ENCODE results near the gene NUDT8.
"Not testable (repeated sequence)": the region's sequence is repeated elsewhere in the genome, so short reads cannot be mapped to it uniquely, and the experiment has no call there.

The NUDT8 gene

GRCh38 chr11:67641338-67642172 lies 11.8 kb upstream of the NUDT8 start:
- DNase-seq = no peak

- DNase-seq = no peak
Observed at GRCh38 chr11:67640758-67641337, 11.1 kb upstream of the NUDT8 start.

GRCh38 chr11:67640021-67640757 lies 10.5 kb upstream of the NUDT8 start:
- peak; percentile 66 to 68 for DNase-seq

DNA sequence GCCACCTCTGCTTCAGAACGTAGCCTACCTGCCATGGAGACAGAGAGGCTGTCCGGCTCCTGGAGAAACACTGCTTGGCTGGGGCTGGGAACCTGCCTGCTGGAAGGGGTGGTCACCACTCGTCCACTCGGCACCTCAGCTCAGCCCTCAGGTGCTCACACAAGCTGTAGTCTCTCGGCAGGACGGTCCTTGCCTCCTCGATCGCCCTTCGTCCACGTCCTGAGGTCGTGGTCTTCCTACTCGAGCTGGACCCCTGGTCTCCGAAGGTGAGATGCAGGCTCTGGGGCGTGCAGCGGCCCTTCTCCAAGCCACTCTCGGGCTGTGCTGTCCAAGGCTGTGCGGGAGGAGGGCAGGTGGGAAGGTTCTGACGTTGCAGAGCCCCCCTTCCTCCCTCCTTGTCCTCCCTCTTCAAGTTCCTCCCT lies 9.7 kb upstream of the NUDT8 start, which contains the start of gene TBX10:
Gene TBX10, minus strand, starts transcription at position 326 of the 422 bp plus-strand sequence. Its CDS starts 291 bp downstream, at position 35.
- no peak for DNase-seq

DNA sequence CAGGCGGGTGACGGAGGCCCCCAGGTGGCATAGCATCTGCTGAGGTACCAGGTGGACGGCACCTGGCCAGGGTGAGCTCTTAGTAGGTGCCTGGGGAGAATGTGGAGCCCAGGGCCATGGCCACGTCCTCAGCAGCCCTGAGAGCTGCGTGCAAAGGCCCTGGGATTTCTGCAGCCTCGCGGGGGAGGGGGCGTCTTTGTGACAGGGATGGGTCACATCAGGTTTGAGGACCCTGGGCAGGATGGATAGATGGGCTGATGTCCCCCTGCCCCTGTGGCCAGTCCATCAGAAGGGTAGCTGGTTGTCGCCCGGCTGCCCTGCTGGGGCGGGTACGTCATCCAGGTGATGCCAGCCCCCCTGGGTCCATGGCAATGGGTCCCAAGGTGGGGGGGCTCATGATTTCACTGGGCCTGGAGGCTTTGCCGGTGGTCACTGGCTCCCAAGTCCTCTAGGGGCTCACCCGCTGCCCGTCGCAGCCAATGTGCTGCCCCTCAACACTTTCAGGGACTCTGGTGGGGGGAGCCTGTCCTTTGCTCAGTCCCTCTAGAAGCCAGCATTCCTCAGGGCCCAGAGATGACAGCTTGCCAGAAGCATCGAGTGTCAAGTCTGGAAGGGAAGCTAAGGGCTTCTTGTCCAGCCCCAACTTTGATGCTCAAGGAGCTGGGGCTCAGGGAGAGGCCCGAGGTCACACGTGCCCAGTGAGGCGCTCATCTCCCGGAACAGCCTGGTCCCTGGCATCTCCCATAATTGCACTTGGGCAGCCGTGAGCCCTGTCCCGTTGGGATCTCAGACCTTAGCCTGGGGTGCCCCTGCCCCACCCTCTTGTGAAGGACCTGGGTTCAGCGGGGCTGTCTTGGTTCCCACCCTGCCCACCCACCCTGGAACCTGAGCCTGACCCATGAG lies 9.0 kb upstream of the NUDT8 start:
- DNase-seq = no peak

GRCh38 chr11:67637441-67637840 lies 7.7 kb upstream of the NUDT8 start:
- not testable (repeated sequence) for DNase-seq

DNA sequence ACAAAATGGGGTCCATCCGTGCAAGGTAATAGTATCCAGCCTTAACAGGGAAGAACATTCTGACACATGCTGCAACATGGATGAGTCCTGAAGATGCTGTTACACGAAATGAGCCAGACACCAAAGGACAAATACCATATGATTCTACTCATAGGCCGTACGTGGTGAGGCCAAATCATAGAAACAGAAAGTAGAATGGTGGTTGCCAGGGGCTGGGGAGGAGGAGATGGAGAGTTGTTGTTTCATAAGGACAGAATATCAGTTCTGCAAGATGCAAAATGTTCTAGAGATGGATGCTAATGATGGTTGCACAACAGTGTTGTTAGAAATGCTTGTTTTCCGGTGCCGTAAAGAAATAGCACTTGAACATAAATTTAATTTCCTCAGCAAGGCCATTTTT lies 7.2 kb upstream of the NUDT8 start:
- DNase-seq = no peak

DNA sequence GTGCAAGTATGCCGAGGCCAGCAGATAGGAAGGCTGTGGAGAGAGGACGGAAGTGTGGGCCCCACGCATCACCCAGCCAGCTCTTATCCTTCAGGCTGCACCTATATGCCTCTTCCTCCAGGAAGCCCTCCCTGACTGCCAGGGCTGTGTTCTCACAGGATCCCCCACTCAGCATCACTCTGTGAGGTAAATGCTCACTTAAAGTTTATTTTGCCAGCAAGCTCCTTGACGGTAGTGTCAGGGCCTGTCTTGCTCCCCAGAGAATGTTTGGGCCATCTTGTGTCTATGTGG lies 5.4 kb upstream of the NUDT8 start:
- no peak for DNase-seq

- DNase-seq = no peak
Observed at GRCh38 chr11:67634366-67635230, 4.9 kb upstream of the NUDT8 start.

DNA sequence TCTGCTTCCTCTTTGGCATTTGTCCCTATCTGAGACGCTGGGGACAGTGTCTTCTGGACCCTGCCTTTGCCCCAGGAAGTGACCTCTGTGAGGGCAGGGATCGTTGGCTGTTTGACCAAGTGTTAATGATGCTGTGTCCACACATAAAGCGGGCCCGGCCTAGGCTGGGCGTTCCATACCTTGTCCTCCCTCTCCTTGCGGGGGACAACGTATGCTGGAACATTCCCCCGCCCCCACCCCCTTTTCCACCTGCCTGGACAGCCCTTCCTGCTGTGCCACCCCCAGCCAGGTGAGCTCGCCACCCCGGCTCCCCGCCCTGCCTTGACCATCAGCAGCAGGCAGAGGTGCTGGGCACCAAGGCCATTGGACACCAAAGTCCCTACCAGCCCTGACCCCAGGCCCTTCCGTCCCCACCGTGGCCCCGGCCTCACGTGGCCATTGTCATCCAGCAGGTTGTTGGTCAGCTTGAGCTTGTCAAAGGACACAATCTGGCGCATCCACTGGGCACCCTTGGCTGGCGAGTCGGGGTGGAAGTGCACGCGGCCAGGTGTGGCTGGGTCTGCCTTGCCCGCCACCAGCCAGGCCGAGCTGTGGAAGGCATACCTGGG lies 4.1 kb upstream of the NUDT8 start:
- no peak for DNase-seq

GRCh38 chr11:67632982-67633755 lies 3.4 kb upstream of the NUDT8 start:
- DNase-seq = no peak

- no peak for DNase-seq
Observed at GRCh38 chr11:67632175-67632981, 2.6 kb upstream of the NUDT8 start.

DNA sequence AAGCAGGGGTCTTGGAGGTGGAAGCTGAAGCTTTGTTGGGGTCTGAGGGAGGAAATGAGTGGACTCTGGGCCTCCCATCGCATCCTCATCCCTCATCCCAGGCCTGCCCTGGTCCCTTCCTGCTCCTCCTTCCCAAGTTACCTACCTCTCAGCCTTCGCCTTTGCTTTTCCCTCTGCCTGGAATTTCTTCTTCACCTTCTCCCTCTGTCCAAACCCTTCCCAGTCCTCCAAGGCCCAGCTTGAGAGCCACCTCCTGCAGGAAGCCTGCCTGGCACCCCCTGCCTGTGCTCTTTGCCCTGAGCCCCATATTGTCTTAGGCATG lies 2.1 kb upstream of the NUDT8 start:
- DNase-seq = no peak

DNA sequence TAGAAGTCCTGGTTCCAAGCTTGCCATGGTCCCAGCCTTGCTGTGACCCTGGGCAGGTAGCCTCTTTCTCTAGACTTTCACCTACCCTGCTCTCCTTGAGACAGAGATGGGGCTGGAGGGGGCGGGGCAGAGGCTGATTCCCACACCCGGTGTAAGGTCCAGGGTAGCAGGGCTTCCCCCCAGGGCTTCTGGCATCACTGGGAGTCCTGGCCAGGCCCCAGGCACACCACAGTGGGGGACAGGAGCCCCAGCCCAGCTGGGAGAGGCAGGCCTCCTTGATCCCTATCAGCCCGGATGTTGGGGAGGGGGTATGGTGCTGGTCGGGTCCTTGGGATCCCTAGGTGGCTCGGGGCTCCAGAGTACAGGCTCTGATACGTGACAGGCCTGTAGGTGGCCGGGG lies 1.7 kb upstream of the NUDT8 start:
- DNase-seq = no peak

DNA sequence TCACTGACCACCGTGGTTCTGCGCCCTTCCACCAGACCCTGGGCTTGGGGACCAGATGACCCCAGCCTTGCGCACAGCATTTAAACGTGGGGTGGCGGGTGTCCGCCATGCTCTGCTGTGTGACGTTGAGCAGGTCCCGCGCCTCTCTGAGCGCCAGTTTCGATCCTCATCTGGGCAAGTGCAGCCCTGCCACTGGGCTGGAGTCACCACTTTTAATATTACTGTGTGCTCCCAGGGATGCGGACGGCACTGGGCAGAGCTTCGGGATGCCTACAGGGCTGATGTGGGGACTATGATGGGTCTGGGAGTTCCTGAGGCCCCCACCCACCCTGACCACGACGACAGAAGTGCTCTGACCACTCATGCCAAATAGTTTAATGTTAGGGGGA lies 1.2 kb upstream of the NUDT8 start:
- no peak for DNase-seq

- peak; percentile 95 to 97 for DNase-seq
Observed at GRCh38 chr11:67630228-67630942, 648 bp upstream of the NUDT8 start.

GRCh38 chr11:67628710-67629385 lies 889 bp downstream of the NUDT8 start:
- DNase-seq = no peak

DNA sequence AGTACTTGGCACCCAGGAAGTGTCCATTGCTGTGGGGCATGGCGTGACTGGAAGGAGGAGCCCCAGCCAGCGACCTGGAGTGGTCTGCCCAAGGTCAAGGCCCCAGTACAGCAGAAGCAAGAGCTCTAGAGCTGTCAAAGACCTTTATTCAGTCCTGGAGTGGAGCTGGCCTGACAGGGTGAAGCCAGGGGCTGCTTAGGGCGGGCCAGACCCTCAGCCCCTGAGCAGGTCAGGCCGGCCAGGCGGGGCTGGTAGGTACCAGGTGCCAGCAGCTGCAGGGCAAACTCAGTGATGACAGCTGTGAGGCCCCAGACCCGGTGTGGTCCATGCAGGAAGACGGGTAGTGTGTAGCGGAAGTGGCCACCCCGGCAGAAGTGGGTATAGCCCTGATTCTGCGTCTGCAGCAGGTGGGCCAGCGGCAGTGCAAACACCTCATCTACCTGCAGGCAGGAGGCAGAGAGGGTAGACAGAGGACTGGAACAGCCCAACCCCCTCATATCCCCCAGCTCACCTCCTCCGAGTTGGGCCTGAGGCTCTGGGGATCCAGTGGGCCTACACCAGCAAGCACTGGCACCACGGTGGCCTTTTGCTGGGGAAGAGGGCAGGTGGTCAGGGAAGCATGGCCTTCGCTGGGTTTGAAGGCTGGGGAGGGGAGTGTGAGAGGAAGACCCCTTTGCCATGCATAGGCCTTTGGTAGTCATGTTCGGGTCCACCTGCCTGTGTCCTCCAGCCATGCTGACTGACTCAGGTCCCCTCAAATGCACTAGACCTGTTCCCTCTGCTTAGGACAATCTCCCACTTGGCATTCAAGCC lies 1.7 kb downstream of the NUDT8 start:
- DNase-seq = no peak
